CD4-positive, alpha-beta T cell treated with Interleukin-6 at 100 ng/mL for 8 hours (primary cell): ENCODE data around the gene CST9.
"Not testable (repeated sequence)": the region's sequence is repeated elsewhere in the genome, so short reads cannot be mapped to it uniquely, and the experiment has no call there.

Experiments used
- DNase-seq: peaks from one replicate; pipeline ENCODE4 v3.0.0-alpha.2; 2020; ENCODE audit warnings: mixed read lengths, low spot score

CST9 gene

DNA sequence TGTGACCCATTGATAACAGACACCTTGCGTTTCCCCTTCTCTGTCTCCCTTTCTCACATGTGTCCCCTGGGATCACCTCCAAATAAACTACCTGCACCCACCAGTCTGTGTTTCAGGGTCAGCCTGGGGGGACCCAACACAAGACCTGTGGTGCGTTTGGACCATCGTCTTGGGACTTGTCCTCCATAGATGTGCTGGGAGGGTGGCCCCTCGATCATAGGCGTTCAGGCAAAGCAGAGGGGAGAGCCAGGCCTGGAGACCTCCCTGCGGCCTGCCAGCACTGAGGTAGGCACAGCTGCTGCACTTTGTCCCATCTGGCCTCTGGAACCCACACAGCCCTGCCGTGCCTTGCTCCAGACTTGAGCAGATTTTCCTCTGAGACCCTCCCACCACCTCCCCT is 18.1 kb downstream of the CST9 start:
- no peak for DNase-seq

DNA sequence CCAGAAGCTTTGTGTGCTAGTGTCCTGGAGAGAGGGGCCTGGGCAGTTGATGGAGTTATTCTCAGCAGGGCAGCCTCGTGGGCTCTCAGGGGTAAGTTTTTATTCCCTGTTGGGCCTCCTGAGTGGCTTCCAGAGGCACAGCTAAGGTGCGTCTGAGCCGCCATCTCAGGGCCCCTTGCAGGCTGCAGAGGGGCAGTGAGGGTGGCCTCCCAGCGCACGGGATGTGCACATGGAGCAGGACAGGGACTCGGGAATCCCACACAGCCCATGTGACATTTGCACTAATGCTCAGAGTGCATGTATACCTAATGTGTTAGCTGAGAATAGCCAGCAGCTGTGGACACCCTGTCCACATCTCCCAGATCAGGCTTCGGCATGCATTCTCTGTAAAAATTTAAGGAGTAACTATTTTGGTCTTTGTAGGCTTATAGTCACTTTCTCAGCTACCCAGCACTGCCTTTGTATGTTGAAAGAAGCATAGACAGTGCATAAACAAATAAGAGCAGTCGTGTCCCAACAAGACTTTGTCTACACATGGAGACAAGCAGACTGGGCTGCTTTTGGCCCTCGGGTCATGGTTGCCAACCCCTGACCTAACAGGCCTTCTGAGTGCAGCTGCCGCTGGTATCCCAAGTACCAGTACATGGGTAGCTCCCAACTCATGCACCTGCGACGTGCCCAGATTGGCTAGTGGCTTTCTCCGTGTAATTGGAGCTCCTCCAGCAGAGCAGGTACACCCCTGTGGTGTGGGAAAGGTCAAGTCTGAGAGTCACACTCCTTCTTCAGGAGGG is 18.8 kb downstream of the CST9 start:
- no peak for DNase-seq

DNA sequence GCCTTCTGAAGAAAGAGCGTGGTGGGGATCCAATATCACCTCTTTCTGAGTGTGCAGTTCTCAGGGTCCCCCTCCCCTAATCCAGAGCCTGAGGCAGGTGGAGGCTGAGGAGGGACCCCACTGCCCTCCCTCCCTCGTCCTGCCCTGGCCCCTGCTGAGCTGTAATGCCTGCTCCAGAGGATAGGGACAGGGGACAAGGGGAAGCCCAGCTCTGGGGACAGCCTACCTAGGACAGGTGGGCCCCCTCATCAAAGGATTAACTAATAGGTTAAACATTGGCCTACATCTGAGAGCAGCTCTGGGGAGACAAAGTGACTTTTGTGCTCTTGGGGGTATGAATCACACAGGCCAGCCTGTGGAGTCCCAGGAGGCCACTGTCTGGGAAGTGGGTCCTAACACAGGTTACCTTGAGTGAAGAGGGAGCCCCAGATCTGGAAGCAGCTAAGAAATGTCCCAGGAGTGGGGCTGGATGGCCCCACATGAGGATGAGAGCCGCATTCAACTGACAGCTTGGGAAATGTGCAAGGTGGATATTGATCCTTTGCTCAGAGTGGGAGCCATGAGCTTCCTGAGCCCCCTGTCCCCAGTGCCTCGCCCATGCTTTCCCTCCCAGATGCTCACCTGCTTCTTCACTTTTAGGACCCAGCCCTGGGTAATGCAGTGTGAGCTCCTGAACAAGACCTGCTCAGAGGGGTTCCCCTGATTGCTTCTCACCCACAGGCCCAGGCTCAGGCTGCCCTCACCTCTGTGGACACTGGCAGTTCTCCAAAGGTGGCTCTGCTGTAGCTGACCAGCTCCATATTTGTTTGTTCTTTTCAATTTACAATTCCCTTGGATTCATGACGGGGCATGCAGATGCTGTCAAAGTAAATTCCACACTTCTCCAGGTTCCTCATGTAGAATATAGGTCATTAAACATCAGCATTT is 19.6 kb downstream of the CST9 start:
- DNase-seq: no peak

DNA sequence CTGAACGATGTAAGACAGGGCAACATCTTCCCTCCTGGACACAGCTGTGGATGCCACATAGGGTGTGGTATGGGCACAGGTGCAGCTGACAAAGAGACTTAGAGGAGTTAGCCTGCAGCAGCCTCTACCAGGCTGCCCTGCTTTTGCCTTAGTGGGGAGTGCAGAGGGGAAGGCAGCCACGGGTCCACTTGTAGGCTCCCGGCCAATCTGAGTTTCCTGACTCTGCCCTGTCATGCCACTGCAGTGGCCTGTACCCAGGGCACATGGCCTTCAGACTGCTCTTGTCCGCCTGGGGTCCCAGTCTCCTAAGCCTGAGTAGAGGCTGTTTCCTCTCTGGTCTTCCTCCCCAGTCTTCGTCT is 20.3 kb downstream of the CST9 start:
- DNase-seq: no peak

DNA sequence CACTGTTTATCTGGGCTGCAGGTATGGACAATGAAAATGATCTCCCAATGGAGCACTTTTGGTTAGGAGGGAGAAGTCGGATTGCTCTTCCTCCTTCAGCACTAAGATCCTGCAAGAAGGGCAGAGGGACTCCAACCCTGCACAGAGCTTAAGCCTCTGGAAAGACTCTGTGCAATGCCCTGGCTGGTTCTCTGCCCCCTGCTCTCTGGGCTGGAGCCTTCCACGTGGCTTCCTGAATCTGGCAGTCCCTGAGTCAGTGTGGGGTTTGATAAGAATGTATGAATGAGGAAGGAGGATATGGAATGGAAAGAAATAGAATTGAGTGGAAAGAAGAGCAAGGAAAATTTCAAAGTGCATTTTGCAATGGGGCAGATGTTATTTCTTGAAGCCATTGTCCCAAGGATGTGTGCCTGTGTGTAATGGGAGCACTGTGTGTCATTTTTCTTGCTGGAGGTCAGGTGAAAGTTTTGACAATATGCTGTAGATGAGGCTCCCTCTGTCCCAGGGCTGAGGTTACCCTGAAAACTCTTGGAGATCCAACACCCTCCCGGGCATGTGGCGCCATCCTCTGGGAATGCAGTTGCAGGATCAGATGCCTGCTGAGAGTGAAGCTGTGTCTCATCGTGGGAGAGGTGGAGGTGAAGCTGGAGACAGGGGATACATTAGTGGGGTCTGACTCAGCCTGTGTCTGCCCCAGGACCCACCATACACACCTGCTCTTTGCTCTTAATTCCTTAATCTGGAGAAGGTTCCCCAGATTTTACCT is 21.1 kb downstream of the CST9 start:
- no peak for DNase-seq

DNA sequence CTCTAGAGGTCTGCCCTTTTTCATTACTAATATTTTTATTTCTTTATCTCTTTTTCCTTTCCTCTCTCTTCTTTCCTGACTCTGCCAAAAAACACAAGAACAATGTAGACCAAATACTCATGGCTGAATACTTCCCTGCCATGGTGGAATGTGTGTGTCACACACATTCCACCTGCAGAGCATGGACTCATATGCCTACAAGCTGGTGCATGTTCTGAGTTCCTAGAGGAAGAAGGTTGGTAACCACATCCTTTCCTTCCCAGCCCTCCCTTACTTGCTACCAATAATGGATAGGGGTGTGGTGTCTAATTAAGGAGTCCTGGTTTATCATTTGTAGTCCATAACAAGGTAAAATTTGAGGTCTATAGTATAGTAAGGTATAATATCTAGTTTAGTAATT is 22.2 kb downstream of the CST9 start:
- DNase-seq: no peak

DNA sequence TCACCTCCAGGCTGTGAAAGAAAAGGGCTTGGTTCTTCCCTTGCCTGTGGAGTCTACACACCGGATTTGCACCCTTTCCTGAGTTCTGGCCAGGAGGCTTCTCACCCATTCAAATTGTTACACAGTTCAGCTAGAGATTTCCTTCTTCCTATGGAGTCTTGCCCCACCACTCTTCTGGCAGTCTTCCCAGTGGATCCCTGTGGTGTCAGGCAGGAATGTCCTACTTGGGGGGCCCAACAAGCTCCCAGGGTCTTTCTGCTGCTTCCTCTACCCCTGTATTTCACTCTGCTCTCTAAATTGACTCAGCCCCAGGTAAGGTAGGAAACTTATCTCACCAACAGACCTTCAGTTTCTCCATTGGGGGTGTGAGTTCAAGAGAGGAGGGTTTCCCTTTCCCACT is 23.4 kb downstream of the CST9 start:
- DNase-seq: no peak

DNA sequence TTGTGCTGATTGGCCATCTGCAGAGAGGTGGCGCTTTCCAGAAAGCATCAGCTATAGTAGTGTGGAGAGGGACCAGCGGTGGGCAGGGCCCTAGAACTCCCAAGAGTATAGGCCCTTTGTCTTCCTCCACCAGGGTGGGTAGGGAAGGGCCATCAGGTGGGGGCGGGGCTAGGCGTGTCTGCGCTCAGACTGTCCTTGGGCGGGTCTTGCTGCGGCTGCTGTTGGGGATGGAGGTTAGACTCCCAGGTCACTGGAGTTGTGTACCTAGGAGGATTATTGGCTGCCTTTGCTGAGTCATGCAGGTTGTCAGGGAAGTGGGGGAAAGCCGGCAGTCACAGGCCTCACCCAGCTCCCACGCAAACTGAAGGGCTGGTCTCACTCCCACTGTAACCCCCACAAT is 23.9 kb downstream of the CST9 start:
- DNase-seq: not testable (repeated sequence)

DNA sequence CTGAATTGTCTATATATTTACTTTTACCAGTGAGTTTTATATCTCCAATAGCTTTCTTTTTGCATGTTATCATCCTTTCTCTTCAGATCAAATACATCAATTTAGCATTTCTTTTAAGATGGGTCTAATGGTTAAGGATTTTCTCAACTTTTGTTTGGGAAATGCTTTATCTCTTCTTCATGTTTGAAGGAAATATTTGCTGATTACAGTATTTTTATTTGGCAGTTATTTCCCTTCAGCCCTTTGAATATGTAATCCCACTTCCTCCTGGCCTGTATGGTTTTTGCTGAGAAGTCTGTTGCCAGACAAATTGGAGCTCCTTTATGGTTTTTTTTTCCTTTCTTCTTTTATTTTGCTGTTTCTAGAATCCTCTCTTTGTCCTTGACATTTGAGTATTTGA is 30.7 kb downstream of the CST9 start:
- no peak for DNase-seq

DNA sequence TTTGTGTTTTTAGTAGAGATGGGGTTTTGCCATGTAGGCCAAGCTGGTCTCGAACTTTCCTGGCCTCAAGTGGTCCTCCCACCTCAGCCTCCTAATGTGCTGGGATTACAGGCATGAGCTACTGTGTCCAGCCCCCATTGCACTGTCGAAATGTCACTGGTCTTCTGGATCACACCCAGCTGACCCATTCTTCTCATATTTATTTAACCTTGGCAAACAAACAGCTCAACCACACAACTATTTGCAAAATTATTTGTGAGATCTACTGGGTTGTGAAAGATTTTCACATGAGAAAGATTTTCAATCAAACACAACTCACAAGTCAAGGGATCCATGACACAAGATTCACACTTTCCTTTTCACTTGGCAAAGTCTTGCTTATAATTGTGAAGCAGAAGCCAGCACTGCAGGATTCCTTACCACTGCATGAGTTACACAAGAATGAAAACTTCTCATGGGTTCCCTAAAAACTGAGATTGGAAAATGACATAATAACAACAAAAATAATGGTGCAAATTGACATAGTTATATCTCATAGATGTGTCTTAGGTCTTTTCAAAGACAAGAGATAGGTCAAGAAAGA is 35.4 kb downstream of the CST9 start:
- no peak for DNase-seq

DNA sequence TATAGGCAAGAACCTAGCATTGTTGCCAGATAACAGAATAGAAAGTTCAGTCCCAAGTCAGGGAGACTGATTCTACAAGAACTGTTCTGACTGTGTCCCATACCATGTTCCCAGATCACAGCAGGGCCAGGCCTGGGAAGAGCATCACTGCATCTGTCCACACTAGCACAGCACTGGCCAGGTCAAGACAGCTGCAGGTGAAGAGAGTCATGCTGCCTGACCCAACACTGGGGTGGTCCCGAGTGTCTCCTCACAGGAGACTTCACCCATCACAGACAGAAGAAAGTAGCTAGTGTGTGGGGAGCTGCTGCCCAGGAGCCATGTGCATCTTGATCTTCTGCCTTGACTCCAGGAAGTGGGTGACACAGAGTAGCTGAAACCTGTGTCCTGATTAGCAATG is 36.1 kb downstream of the CST9 start:
- no peak for DNase-seq

DNA sequence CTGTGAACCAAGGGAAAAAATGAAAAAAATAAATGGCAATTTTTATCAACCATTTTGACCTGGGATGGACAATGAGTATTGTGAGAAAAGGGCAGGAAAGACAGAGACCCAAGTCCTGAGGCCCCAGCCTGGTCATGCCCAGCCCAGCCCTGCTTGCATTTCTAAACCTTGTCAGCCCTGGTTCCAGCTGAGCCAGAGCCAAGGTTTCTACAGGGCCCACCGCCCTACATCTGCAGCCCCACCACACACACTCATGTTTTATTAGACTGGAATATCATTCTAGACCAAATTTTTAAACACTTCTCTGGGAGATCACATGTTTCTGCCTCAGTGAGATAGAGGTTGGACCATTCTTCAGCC is 36.8 kb downstream of the CST9 start:
- DNase-seq: no peak

DNA sequence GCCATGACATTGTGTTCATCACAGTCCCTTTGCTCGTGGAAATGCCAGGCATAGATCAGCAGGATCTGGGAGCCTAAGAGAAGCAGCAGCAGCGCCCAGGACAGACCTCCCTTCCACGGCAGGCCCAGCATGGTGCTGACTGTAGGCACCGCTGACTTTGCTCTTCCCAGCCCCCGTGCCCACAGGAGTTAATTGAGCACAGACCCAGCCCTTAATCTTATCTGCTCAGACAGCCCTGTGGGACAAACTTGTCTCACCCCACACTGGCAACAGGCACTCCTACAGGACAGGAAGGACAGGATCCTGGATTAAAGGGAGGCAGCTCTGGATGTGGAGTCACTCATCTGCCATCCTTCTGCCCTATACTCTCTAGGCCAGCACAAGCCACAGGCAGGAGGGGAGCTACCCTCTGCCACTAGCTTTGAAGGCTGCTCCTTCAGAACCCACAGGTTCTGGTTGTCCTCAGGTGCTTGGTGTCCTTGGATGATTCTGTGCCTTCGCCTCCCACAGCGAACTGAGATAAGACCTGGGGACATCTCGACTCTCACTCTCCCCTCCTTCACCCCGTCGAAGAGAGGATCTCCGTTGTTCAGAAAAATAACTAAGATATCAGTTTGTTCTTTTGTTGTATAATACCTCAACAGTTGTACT is 37.3 kb downstream of the CST9 start, which contains the start of gene CST9L:
CST9L (minus strand) TSS at position 165 of the 651 bp plus-strand sequence; CDS start at position 131, 34 bp downstream.
- DNase-seq: no peak

DNA sequence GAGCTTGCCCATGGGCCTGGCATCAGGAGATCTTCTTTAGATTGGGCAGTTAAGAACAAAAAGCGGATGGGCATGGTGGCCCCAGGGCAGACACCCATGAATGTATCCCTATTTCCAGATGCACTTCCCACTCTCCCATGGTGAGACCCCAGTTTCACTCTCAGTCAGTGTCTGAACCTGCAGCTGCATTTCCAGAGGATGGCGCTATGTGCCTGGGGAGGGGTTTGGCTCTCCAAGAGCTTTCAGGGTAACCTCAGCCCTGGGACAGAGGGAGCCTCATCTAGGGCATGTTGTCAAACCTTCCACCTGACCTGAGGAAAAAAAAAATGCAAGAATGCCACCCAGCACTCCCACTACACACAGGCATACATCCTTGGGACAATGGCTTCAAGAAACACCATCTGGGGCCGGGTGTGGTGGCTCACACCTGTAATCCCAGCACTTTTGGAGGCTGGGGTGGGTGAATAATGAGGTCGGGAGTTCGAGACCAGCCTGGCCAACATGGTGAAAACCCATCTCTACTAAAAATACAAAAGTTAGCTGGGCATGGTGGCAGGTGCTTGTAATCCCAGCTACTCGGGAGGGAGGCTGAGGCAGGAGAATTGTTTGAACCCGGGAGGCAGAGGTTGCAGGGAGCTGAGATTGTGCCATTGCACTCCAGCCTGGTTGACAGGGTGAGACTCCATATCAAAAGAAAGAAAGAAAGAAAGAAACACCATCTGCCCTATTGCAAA is 39.4 kb downstream of the CST9 start:
- no peak for DNase-seq

DNA sequence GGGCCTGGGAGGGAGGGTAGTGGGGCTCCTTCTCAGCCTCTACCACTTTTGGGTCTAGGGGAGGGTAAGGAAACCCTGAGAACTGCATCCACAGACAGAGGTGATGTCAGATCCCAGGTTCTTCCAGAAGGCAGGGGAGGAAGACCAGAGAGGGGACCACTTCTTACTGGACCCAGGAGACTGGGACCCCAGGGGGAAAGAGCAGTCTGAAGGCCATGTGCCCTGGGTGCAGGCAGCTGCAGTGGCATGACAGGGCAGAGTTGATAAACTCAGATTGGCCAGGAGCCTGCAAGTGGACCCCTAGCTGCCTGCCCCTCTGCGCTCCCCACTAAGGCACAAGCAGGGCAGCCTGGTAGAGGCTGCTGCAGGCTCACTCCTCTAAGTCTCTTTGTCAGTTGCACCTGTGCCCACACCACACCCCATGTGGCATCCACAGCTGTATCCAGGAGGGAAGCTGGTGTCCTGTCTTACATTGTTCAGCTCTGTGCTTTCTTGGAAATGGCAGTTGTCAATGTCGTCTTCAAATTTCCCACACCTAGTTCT is 40.1 kb downstream of the CST9 start:
- no peak for DNase-seq

DNA sequence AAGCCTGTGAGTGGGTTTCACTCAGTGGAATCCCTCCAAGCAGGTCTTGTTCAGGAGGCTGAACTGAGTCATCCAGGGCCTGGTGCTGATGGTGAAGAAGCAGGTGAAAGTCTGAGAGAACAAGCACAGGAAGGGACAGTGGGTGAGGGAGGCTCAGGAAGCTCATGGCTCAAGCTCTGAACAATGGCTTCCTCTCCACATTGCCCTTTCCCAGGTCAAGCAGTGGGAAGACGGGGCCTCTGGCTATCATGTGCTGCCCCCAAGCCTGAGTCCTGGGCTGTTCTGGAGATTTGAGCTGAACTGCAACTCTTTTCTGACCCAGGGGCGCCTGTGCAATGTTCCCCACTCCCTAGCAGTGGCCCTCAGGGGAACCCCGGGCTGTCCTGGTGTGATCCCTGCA is 40.8 kb downstream of the CST9 start:
- no peak for DNase-seq

DNA sequence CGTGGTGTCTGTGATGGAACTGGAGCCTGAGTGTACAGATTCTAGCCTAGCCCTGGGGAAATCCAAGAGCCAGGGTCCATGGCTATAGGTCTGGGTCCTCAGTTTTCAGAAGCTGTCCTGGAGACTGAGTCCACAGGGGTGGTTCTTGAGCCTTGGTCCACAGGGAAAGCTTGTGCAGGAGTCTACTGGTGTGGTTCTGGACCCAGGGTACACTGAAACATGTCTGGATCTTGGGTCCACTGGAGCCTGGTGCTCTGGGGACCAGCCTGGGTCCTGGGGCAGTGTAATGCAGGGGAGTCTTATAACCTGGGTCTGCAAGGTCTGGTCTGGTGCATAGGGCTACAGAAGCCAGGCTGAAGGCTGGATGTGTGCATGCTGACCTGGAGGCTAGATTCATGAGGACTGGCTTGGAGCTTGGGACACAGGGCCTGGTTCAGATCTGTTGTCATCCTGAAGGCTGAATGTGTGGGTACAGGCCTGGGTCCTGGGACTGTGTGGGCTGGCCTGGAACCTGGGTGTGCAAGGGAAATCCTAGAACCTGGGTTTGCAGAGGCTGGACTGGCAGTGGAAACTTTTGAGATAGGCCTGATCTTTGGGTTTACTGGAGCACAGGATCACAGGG is 42.9 kb downstream of the CST9 start:
- DNase-seq: no peak

DNA sequence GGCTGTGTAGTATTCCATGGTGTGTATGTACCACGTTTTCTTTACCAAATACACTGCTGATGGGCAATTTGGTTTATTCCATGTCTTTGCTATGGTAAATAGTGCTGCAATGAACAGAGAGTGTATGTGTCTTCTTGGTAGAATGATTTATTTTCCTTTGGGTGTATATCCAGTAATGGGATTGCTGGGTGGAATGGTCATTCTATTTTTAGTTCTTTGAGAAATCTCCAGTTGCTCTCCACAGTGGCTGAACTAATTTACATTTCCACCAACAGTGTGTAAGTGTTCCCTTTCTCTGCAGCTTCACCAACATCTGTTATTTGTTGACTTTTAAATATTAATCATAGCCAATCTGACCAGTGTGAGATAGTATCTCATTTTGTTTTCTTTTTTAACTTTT is 51.3 kb downstream of the CST9 start:
- no peak for DNase-seq
